GM19023 (cell line): ENCODE measurements around the gene SLC22A1.
"Not testable (repeated sequence)": the region's sequence is repeated elsewhere in the genome, so short reads cannot be mapped to it uniquely, and the experiment has no call there.

Experiments
- ATAC-seq: cut with Tn5 transposase; IDR thresholded peaks from one replicate; pipeline ENCODE4 v1.9.1; 2021; ENCODE audit warnings: mild to moderate bottlenecking, moderate library complexity; ENCODE audit not compliant: unreplicated experiment

Gene SLC22A1

DNA sequence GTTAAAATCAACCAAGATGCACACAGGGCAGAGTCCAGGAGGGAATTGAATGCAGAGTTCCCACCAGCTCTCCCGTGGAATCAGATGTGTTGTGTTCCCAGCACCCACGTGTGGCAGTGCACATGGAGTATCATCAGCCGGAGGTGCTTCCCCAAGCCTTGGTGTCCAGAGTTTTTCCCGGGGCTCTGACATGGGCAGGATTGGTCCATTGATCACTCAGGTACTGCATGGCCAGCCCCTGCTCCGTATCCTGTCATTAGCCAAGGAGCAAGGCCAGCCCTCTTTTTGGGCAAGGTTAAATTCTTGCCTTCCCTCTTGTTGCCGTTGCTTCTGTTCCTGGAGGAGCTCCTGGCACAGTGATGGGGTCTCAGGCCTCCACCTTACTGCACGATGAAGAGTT lies 28.6 kb upstream of the SLC22A1 start:
- ATAC-seq = no peak

DNA sequence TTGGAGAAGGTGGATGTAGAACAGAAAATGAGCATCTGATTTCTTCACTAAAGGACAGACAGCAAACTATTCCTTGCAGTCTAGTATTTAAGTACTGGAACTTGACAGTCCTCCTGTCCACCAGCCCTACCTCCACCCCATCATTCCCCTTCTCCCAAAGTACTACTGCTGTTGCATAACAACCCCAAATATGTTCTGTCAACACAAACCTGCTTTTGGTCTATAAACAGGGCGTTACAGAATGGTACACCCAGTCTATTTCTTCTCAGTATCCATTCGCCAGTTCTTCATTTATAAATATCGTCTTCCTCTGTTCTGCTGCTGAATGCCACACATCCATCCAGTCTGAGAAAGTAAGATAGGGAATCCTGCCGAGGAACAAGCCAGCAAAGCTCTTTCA lies 27.7 kb upstream of the SLC22A1 start:
- no peak for ATAC-seq

DNA sequence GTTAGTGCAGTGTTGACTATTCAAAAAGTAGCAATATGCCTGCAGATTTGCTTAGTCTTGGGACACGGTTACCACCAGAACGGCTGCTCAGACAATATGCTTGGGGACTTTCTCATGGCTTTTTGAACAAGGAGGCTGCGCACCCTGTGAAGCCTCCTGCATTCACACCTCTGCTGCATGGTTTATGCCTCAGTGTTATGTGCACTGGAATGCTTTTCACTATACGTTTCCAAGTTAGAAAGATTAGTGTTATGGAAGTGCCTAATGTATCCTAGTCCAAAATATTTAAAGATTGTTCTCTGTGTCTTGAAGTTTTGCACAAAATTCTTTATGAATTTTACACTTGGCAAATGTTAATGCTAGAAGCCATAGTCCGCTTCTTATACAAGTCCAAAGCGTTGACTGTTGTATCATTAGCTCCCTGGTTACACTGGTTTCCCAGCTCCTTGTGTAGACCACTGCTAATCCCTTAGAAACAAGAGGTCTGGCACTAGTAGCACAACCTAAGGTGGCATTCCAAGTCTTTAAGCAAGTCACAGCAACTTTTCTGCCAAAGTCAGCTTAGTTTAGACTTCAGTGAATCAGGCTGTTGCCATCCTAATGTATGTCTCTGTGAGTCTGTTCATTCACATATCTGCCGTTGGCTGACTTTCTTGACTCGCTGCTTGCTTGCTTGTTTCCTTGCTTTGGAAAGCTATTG lies 26.3 kb upstream of the SLC22A1 start:
- ATAC-seq = no peak

DNA sequence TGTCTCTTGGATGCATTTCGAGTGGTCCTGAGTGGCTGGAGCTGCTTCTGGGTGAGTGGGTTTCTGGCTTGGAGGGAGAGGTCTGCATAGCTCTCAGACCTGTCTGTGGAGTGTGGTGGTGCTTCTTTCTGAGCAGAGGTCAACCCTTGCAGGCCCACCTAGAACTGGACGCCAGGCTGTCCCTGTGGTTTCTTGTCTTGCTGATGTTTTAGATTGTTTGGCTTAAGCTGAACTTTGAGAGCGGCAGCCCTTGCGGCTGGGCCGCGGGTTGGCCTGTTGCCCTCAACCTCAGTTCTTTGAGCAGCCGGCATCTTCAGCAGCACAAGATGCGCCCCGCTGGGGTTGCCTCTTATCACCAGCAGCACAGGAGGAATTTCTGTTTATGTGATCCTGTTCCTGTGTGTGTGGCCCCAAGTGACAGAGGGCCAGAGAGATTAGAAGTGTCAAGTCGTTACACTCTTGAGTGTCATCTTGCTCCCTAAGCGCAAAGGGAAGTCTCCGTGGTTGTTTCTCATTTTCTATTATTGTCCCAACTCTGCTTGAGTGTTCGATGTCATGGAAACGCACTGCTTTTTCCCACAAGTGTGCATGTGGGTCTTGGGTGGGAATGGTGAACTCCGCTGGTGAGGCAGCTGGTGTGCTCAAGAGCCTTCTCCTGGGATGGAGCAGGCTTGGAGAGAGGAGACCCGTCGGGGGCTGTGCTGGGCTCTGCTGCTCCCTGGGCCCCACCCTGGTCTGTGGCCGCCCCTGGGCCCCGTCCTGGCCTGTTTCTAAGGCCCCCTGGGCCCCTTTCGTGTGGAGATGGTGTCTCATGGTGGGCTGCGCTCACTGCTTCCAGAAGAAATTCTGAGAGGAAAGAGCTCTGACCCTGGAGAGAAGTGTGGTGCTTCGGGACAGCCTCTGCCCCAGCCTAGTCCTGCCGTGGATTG lies 20.1 kb upstream of the SLC22A1 start:
- ATAC-seq = no peak

DNA sequence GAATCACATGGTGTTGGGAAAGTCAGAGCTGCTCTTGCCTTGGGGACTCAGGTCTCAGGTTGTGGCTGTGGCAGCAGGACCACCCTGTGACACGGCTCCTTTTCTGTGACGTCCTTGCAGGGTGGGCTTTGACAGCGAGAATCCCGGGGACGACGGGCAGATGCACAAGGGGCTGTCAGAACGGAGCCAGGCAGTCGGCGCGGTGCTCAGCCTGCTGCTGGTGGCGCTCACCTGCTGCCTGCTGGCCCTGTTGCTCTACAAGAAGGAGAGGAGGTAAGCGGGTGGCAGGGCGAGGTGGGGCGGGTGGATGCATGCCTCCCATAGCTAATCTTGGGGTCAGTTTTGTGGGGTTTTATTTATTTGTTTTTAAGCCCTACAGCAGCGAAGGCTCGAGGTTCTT lies 19.2 kb upstream of the SLC22A1 start:
- no peak for ATAC-seq

DNA sequence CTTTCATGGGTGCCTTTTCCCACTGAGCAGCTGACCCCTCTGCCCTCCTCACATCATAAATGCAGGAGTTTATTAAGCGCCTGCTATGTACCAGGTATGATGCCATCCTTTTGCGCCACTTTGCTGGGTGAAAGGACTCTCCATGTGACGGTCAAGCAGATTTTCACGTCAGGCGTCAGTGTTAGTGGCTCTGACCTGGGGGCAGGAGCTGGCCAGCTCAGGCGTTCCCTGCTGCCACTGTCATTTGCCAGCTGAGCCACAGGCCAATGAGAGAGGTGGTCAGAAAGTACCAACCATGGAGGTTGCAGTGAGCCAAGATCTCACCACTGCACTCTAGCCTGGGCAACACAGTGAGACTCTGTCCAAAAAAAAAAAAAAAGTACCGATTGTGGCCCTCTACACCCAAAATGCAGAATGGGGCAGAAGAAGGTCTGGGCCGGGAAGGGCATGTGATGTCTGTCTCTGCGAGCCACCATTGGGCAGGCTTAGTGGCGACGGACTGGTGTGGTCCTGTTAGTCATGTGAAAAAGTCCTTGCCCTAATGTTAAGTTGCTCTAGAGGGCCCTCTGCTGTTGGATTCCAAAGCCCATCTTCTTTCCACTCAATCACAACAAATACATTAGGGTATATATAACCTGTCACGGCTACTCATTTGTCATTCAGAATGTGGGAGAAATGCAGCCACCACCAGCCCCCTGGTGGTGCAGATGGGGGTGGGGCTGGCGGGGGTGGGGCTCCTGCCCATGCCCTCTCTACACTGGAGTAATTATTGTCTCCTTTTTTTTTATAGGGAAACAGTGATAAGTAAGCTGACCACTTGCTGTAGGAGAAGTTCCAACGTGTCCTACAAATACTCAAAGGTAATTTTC lies 18.4 kb upstream of the SLC22A1 start:
- no peak for ATAC-seq

DNA sequence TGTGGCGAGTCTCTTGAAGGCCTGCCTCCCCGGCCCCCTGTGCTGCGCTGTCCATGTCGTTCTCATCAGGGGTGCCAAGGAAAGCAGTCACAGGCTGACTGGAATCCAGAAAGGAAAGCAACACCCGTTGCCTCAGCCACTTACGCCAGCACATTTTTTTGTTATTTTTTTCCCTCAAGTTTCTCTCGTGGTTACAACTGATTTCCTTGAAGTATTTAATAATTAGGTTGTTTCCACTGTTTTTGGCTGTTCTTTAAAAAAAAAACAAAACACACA lies 17.9 kb upstream of the SLC22A1 start:
- ATAC-seq = no peak

DNA sequence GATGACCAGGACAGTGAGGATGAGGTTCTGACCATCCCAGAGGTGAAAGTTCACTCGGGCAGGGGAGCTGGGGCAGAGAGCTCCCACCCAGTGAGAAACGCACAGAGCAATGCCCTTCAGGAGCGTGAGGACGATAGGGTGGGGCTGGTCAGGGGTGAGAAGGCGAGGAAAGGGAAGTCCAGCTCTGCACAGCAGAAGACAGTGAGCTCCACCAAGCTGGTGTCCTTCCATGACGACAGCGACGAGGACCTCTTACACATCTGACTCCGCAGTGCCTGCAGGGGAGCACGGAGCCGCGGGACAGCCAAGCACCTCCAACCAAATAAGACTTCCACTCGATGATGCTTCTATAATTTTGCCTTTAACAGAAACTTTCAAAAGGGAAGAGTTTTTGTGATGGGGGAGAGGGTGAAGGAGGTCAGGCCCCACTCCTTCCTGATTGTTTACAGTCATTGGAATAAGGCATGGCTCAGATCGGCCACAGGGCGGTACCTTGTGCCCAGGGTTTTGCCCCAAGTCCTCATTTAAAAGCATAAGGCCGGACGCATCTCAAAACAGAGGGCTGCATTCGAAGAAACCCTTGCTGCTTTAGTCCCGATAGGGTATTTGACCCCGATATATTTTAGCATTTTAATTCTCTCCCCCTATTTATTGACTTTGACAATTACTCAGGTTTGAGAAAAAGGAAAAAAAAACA lies 16.6 kb upstream of the SLC22A1 start:
- no peak for ATAC-seq

DNA sequence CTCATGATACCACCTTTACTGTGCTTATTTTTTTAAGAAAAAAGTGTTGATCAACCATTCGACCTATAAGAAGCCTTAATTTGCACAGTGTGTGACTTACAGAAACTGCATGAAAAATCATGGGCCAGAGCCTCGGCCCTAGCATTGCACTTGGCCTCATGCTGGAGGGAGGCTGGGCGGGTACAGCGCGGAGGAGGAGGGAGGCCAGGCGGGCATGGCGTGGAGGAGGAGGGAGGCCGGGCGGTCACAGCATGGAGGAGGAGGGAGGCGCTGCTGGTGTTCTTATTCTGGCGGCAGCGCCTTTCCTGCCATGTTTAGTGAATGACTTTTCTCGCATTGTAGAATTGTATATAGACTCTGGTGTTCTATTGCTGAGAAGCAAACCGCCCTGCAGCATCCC lies 15.6 kb upstream of the SLC22A1 start:
- no peak for ATAC-seq

DNA sequence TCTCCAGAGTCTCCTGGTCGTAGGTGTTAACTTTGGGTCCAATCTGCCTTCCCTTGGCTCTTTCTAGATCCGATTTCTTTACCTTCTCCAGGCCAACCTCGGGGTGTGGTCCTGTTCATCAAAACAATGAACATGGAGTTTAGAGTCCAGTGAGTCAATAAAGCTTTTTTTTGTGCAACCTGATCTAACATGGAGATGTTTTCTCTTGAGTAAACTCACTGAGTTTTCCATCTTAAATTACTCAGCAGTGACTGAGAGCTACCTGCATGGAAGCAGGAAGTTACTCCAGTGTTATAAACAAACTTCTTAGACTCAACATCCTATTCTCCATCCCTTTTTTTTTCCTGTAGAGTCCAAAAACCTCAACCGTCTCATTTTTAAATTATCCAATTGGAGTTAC lies 14.9 kb upstream of the SLC22A1 start:
- no peak for ATAC-seq

DNA sequence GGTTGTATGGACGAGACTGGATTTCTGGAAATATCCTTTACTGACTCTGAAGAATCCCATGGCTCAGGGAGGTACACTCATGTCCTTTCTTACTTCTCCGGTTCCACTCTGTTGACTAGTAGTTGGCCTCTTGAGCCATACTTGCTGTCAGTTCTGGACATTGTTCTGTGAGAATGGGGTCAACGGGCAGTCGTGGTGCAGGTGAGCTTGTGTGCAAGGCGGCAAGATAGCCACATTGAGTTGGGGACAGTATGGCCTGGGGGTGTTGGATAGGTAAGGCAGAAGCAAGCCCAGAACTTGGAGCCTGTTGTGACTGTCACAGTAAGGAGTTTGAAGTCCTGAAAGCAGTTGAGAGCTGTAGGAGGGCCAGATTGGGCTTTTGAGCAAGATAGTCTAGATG lies 13.5 kb upstream of the SLC22A1 start:
- ATAC-seq = no peak

DNA sequence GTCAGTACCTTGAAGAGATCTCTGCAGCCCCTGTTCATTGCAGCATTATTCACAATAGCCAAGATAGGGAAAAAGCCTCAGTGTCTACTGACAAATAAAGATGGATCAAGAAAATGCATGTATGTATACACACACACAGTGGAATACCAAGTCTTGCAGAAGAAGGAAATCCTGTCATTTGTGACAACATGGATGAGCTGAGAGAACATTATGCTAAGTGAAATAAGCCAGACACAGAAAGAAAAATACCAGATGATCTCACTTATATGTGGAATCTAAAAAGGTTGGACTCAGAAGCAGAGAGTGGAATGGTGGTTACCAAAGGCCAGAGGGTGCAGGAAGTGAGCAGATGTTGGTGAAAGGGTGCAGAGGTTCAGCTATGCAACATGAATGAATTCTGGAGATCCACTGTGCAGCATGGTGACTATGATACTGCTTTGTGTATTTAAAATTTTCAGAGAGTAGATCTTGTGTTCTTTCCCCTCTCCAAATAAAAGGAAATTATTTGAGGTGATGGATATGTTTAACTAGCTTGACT lies 11.0 kb upstream of the SLC22A1 start:
- no peak for ATAC-seq

DNA sequence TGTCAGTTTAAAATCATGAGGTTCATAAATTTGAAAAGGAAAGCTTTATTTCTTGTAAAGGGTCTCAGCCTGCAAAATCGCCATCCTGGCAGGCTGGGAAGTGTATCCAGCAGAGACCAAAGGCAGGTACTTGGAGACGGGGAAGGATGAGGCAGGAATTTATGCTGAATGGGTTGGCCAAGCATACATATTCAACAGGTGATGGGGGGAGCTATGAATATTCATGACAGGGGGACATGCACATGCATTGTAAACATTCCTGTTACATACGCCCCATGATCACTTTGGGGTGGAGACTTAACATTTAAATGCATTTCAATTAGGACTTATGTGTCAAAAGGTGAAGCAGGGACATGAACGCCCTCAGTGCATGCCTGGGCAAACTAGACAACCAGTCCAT lies 9.8 kb upstream of the SLC22A1 start:
- ATAC-seq = no peak

DNA sequence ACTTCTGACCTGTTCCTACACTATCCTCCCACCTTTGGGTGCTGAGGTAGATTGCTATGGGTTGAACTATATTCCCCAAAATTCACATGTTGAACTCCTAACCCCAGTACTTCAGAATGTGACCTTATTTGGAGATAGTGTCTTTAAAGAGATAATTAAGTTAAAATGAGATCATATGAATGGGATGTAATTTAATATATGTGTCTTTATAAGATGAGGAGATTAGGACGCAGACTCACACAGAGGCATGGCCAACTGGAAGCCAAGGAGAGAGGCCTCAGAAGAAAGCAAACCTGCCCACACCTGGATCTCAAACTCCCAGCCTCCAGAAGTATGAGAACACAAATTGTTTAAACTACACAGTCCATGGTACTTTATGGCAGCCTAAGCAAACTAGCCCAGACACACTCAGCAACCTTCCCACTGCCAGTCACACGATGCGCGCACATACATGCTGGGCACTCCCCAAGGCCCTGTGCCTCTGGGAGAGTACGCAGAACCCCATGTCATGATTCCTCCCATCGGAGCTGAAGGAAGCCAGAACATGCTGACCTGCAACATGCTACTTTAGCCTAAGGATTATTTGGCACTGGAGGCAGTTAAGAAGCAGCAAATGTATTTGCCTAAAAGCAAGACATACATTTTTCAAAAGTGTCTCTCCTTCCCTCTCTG lies 8.9 kb upstream of the SLC22A1 start:
- ATAC-seq = no peak

DNA sequence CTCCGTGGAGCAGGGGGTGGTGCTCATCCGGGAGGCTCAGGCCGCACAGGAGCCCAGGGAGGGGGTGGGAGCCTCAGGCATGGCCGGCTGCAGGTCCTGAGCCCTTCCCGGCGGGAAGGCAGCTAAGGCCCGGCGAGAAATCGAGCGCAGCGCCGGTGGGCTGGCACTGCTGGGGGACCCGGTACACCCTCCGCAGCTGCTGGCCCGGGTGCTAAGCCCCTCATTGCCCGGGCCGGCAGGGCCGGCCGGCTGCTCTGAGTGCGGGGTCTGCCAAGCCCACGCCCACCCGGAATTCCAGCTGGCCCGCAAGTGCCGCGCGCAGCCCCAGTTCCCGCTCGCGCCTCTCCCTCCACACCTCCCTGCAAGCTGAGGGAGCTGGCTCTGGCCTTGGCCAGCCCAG lies 7.1 kb upstream of the SLC22A1 start:
- not testable (repeated sequence) for ATAC-seq

DNA sequence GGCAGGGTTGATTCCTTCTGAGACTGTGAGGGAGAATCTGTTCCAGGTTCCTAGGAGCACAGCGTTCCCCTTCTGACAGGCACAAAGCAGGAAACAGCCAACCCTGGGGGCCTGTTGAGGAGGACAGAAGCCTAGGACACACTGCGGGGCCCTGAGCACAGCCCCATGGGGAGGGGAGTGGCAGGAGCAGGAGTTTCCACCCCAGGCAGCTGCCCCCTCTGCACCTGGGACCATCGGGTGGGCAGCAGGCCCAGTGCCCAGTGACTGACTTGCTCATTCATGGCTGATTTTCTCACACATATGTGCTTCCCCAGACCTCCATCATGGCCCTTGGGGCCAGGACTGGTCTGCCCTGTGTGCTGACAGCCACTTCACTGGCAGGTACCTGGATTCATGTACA lies 6.2 kb upstream of the SLC22A1 start:
- ATAC-seq = no peak

DNA sequence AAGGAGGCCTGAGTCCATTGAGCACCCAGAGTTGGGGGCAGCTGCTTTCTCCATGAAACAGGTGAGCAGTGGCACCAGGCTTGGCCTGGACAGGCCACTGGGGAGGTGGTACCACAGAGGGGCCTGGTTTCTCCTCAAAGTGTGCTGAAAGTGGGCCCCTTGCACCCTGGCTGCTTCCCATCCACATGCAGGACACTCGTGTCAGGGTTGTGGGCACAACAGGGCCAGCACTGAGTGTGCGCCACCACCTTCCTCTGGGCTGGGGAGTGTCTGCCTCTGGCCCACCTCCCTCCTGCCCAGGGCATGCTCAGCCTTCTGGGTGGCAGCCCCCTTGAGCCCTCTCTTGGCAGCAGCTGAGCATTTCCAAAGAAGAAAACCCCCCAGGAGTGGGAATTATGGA lies 5.2 kb upstream of the SLC22A1 start:
- no peak for ATAC-seq

DNA sequence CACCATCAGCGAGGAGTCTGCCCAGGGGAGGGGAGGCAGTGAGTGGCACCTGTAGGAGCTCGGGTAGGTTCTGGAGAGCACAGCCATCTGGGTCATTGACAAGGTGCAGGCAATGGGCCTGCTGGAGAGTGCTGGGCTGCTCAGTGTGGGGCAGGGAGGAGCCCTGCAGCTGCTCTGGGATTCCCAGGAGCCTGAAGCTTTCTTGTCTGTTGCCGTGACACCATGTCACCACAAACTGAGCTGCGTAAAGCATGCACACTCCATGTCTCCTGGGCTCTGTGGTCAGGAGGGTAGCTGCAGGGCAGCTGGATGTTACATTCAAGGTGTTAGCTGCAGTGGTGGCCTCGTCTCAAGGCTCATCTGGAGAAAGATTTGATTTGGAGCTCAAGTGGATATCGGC lies 4.5 kb upstream of the SLC22A1 start:
- ATAC-seq = no peak

DNA sequence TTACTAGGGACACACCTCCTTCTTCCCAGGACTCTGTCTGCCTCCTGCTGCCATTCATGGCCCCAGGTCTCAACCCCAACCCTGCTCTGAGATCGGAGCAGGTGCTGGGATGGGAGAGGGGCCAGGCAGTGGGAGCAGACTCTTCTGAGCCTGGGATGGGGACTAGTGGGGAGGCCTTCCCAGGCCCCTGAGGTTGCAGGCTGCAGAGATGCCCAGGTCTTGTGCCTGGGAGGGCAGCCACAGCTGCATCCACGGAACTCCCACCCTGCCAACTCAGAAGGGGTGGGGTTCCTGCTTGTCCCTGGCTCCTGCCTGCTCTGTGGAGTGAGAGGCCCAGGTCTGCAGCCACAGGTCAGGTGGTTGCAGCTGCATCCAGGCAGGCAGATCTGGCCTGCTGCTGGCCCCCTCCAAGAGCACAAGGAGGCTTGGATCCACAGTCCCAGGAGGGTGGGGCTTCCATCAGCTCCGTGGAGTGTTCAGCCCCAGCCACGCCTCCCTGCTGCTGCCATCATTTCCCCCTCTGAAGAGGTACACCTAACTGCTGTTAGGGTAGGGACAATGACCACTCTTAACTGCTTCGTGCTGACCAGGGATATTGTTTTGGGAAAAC lies 2.9 kb upstream of the SLC22A1 start:
- ATAC-seq = no peak

DNA sequence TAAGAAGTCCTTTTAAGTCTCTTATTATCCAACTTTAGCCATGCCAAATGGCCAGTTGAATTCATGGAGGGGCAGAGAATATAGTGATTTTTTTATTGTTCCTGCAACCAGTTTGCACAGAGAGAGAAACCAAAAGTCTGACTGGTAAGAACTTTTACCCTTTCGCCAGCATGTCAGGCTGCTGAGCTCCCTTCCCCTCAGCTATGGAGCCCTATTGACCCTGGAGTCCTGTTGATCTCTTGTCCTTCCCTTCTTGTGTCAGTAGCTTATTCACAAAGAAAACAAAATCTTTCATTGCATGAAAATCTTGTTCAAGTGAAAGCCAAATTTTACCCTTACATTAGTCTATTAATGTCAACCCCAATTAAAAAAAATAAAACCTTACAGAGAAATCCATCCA lies 1.5 kb upstream of the SLC22A1 start:
- ATAC-seq = no peak
